ENCODE measurements around the gene RAB7A. TPM values are rescaled to one million over a fixed set of nuclear protein-coding genes. Genes with fewer than 3 reads are reported as not detected.

RAB7A gene
- total RNA-seq, 1 experiment from 2014 or later, result 172 TPM

- Mint-ChIP-seq H3K27ac (ENCODE audit: low read depth, unreplicated experiment) (no peak overlapping the region), H3K9me3 (ENCODE audit: unreplicated experiment) (peaks cover 6% of the 10 kb centered on the region), H3K4me3 (ENCODE audit: unreplicated experiment) (no peak overlapping the region), H3K27me3 (ENCODE audit: insufficient read depth, unreplicated experiment) (no peaks in the 10 kb centered on the region), H3K36me3 (ENCODE audit: insufficient read depth, unreplicated experiment) (no peaks in the 10 kb centered on the region), H3K4me1 (ENCODE audit: insufficient read depth, unreplicated experiment) (peaks cover 7% of the 10 kb centered on the region)
- intact Hi-C loops (cut with micrococcal nuclease), result no loop called here
- ChIA-PET POLR2A (interaction anchor here (1.1 kb wide), 1 partner anchor 16 kb away, joined by 3 read pairs; the partner anchor contains the start of gene ACAD9), CTCF (interaction anchor here (0.7 kb wide), 1 partner anchor 582 kb away, joined by 3 read pairs; no protein-coding TSS in a partner anchor)
- TF ChIP-seq CTCF (IDR thresholded peaks at IDR 0.05; ENCODE audit: unreplicated experiment), result peak; percentile 41
- BruUV-seq (replicated peaks), result no TSS peak
- DNase-seq (ENCODE audit: unreplicated experiment), result no peak
Measured at GRCh38 chr3:128863560-128863959, 137.6 kb downstream of the RAB7A start.

Other genes starting within 250 kb of the RAB7A start
- 0.51 and 0.56 TPM in 2 replicates for gene GATA2, start 233.0 kb upstream of the RAB7A start, total RNA-seq (2022)
- 212 and 240 TPM in 2 replicates for gene RPN1, start 75.4 kb upstream of the RAB7A start, total RNA-seq (2022)
- gene ACAD9, start 153.4 kb downstream of the RAB7A start, total RNA-seq (2022), result 43.1 and 44.7 TPM in 2 replicates